ENCODE results near the gene RAB10.

Gene RAB10

GRCh38 chr2:26122630-26123029, 88.7 kb downstream of the RAB10 start:
- TF ChIP-seq CTCF (IDR thresholded peaks at IDR 0.05; ENCODE audit: low read length, missing control alignments) = no peak
- no peak overlapping the region for H3K4me3 ChIP-seq (replicated peaks; ENCODE audit: low read depth, low read length)
- DNase-seq (ENCODE audit: low read depth) = no peak

- no peak for DNase-seq (ENCODE audit: low read depth)
- no peak for TF ChIP-seq CTCF (IDR thresholded peaks at IDR 0.05; ENCODE audit: low read length, missing control alignments)
- H3K4me3 ChIP-seq (replicated peaks; ENCODE audit: low read depth, low read length) = no peak overlapping the region
Measured at GRCh38 chr2:26123426-26123825, 89.5 kb downstream of the RAB10 start.

GRCh38 chr2:26126074-26126473, 92.2 kb downstream of the RAB10 start:
- no peak for DNase-seq (ENCODE audit: low read depth)
- TF ChIP-seq CTCF (IDR thresholded peaks at IDR 0.05; ENCODE audit: low read length, missing control alignments) = no peak
- no peak overlapping the region for H3K4me3 ChIP-seq (replicated peaks; ENCODE audit: low read depth, low read length)

GRCh38 chr2:26128176-26128575, 94.3 kb downstream of the RAB10 start:
- H3K4me3 ChIP-seq (replicated peaks; ENCODE audit: low read depth, low read length) = no peak overlapping the region
- TF ChIP-seq CTCF (IDR thresholded peaks at IDR 0.05; ENCODE audit: low read length, missing control alignments) = no peak
- DNase-seq (ENCODE audit: low read depth) = no peak

GRCh38 chr2:26130763-26131162, 96.9 kb downstream of the RAB10 start:
- no peak overlapping the region for H3K4me3 ChIP-seq (replicated peaks; ENCODE audit: low read depth, low read length)
- no peak for TF ChIP-seq CTCF (IDR thresholded peaks at IDR 0.05; ENCODE audit: low read length, missing control alignments)
- no peak for DNase-seq (ENCODE audit: low read depth)

GRCh38 chr2:26136451-26136850, 102.6 kb downstream of the RAB10 start:
- no peak for DNase-seq (ENCODE audit: low read depth)
- H3K4me3 ChIP-seq (replicated peaks; ENCODE audit: low read depth, low read length) = no peak overlapping the region
- no peak for TF ChIP-seq CTCF (IDR thresholded peaks at IDR 0.05; ENCODE audit: low read length, missing control alignments)

- H3K4me3 ChIP-seq (replicated peaks; ENCODE audit: low read depth, low read length) = no peak overlapping the region
- no peak for DNase-seq (ENCODE audit: low read depth)
- TF ChIP-seq CTCF (IDR thresholded peaks at IDR 0.05; ENCODE audit: low read length, missing control alignments) = no peak
Measured at GRCh38 chr2:26139269-26140183, 105.6 kb downstream of the RAB10 start.

Data from fibroblast of pulmonary artery (primary cell).